GM12878 (cell line): ENCODE results near the gene JDP2. TPM values are rescaled to one million over a fixed set of nuclear protein-coding genes. Genes with fewer than 3 reads are reported as not detected.

Experiments
- BCLAF1 ChIP-seq: fragments of 450-650 bp; IDR thresholded peaks from 2 replicates; pipeline ENCODE4 v1.6.1; 2017; ENCODE audit warnings: antibody characterized with exemption, mild to moderate bottlenecking, moderate library complexity
- BHLHE40 ChIP-seq, 2 experiments: fragments of 450-650 bp in 1 of 2; IDR thresholded peaks; 2 replicates each; pipeline ENCODE4 v1.6.1; 2011 to 2017; ENCODE audit warnings: low read depth in 2 of 2, borderline replicate concordance in 1 of 2, improper control_type of control experiment in 1 of 2, low read length in 1 of 2, mild to moderate bottlenecking in 1 of 2
- CBX5 ChIP-seq: sonication (generic); IDR thresholded peaks from 2 replicates; pipeline ENCODE4 v1.6.1; 2016; ENCODE audit warnings: low read depth, moderate library complexity, mild to moderate bottlenecking, inconsistent platforms
- CEBPB ChIP-seq, 2 experiments: fragments of 150-350 bp in 1 of 2; IDR thresholded peaks; 2 replicates each; pipeline ENCODE4 v1.6.1; 2012 to 2014; ENCODE audit warnings: low read depth in 2 of 2, low read length in 2 of 2, borderline replicate concordance in 1 of 2, inconsistent platforms in 1 of 2
- CHD4 ChIP-seq: fragments of 200-600 bp; sonication (generic); IDR thresholded peaks from 2 replicates; pipeline ENCODE4 v1.6.1; 2016; ENCODE audit warnings: mild to moderate bottlenecking
- CREB1 ChIP-seq: IDR thresholded peaks from 2 replicates; pipeline ENCODE4 v1.6.1; 2012; ENCODE audit warnings: low read depth, mild to moderate bottlenecking, inconsistent platforms
- EGR1 ChIP-seq, 2 experiments: IDR thresholded peaks; 1 replicate in 1 of 2; 2 replicates in 1 of 2; pipeline ENCODE4 v1.6.1; 2011 to 2012; ENCODE audit warnings: low read depth in 2 of 2, low read length in 2 of 2, borderline replicate concordance in 1 of 2, mild to moderate bottlenecking in 1 of 2, moderate library complexity in 1 of 2
- FOXM1 ChIP-seq: IDR thresholded peaks from 2 replicates; pipeline ENCODE4 v1.6.1; 2012; ENCODE audit warnings: low read depth, mild to moderate bottlenecking, inconsistent platforms, low read length, moderate library complexity
- GATAD2B ChIP-seq: fragments of 450-650 bp; conservative IDR thresholded peaks from 2 replicates; pipeline ENCODE4 v1.6.1; 2017; ENCODE audit warnings: low read depth, mild to moderate bottlenecking, moderate library complexity
- HDGF ChIP-seq: fragments of 450-650 bp; IDR thresholded peaks from 2 replicates; pipeline ENCODE4 v1.6.1; 2016; ENCODE audit warnings: antibody characterized with exemption
- HSF1 ChIP-seq: fragments of 150-350 bp; IDR thresholded peaks from 2 replicates; pipeline ENCODE4 v1.6.1; 2014; ENCODE audit warnings: mild to moderate bottlenecking, low read depth, low read length
- MTA3 ChIP-seq: IDR thresholded peaks from 2 replicates; pipeline ENCODE4 v1.6.1; 2012; ENCODE audit warnings: low read length, inconsistent platforms, borderline replicate concordance
- MYC ChIP-seq: IDR thresholded peaks from 2 replicates; pipeline ENCODE4 v1.6.1; 2011; ENCODE audit warnings: mild to moderate bottlenecking, low read length, moderate library complexity, inconsistent platforms; ENCODE audit not compliant: insufficient read depth, insufficient replicate concordance, insufficient read length, severe bottlenecking
- PAX5 ChIP-seq: IDR thresholded peaks from 2 replicates; pipeline ENCODE4 v1.6.1; 2011; ENCODE audit warnings: low read depth, low read length, borderline replicate concordance
- RBBP5 ChIP-seq: fragments of 200-600 bp; sonication (generic); conservative IDR thresholded peaks from 2 replicates; pipeline ENCODE4 v1.6.1; 2016
- RELB ChIP-seq: fragments of 450-650 bp; IDR thresholded peaks from 2 replicates; pipeline ENCODE4 v1.6.1; 2017; ENCODE audit warnings: low read depth, mild to moderate bottlenecking, moderate library complexity
- SPI1 ChIP-seq: IDR thresholded peaks from 2 replicates; pipeline ENCODE4 v1.6.1; 2011; ENCODE audit warnings: low read depth, mild to moderate bottlenecking, low read length, moderate library complexity, borderline replicate concordance; ENCODE audit not compliant: insufficient read depth
- polyA plus RNA-seq, 11 experiments: library from polyadenylated mRNA; depleted of rRNA in 4 of 11; unstranded in 6 of 11; stranded (reverse) in 5 of 11; fragments of >200 nt; fragmentation: Nextera tagmentation in 4 of 11; fragmentation: Illumina TruSeq in 1 of 11; extraction: Ambion mirVana in 4 of 11; extraction: Trizol in 1 of 11; gene quantifications; 1 replicate in 1 of 11; 2 replicates in 10 of 11; pipeline versions ENCODE4 v1.2.1 to v1.2.3, GENCODE V29; 2011 to 2016; ENCODE audit warnings: inconsistent platforms in 2 of 11, missing spikeins in 2 of 11, low read depth in 1 of 11
- total RNA-seq, 4 experiments: library from RNA; depleted of rRNA in 3 of 4; stranded (reverse); fragments of >200 nt in 3 of 4; fragmentation: Illumina TruSeq in 1 of 4; extraction: Trizol in 1 of 4; gene quantifications; 2 replicates each; pipeline versions ENCODE4 v1.2.1 to v1.2.3, GENCODE V29; 2013 to 2021

JDP2 gene
- total and polyA plus RNA-seq, 10 of the 15 experiments (the other 5 are each of a cell fraction or from before 2014, with no cell fraction given) = 0.71 to 21.3 (median 11.2) TPM

- no peak for TF ChIP-seq CEBPB (IDR thresholded peaks at IDR 0.05; ENCODE audit: borderline replicate concordance in 1 of 2, low read depth in 2 of 2, low read length in 2 of 2)
- TF ChIP-seq EGR1 (IDR thresholded peaks at IDR 0.05; ENCODE audit: borderline replicate concordance in 1 of 2, low read depth in 2 of 2, low read length in 2 of 2) = peak in 1 of 2 experiments; percentile 28; a peak in 1 of 3 replicates
- TF ChIP-seq PAX5 = 0 out of 2 replicates have a peak, but pooled peaks have one; percentile 47
- peak; percentile 63; the same call in 1 of the 2 replicates for TF ChIP-seq RELB
- TF ChIP-seq FOXM1 = peak; percentile 36; the same call in 1 of the 2 replicates
- no peak for TF ChIP-seq GATAD2B
- no peak for TF ChIP-seq CREB1
- no peak for TF ChIP-seq CHD4
- TF ChIP-seq CBX5 = no peak
- no peak; the same call in 1 of the 2 replicates for TF ChIP-seq MTA3
- no peak for TF ChIP-seq BCLAF1
- TF ChIP-seq RBBP5 = no peak
- no peak for TF ChIP-seq HSF1
- no peak for TF ChIP-seq SPI1
- TF ChIP-seq MYC = no peak
- 0 out of 4 replicates have a peak, but pooled peaks of 1 of the 2 experiments have one; percentile 2 for TF ChIP-seq BHLHE40 (IDR thresholded peaks at IDR 0.05; ENCODE audit: borderline replicate concordance in 1 of 2, low read depth in 2 of 2, low read length in 1 of 2)
- TF ChIP-seq HDGF = no peak
Measured at GRCh38 chr14:75493592-75494087, 65.8 kb downstream of the JDP2 start (continued).
